HEK293 (cell line): Measurements from ENCODE around the gene TOR4A.

Experiments used
- CTCF ChIA-PET: fragments of 350-600 bp; formaldehyde crosslinking; extraction: SDS; loops from one replicate; lab custom pipeline; 2021; ENCODE audit warnings: antibody characterized with exemption; lab: Yijun Ruan, JAX
- POLR2A ChIA-PET: fragments of 300-600 bp; formaldehyde crosslinking; extraction: SDS; loops from one replicate; lab custom pipeline; 2020; ENCODE audit warnings: antibody characterized with exemption, inconsistent platforms; lab: Yijun Ruan, JAX
- H3K27ac ChIP-seq: fragments of 200-500 bp; sonication (Bioruptor generic); 2 replicates; pipeline ENCODE4 v1.5.1; 2014; ENCODE audit warnings: low read depth, low read length, control low read depth, inconsistent platforms; ENCODE audit errors: extremely low read depth
- H3K36me3 ChIP-seq, 2 experiments: fragments of 200-500 bp in 1 of 2; sonication (Bioruptor generic) in 1 of 2; 1 replicate in 1 of 2; 2 replicates in 1 of 2; pipeline ENCODE4 v1.5.1; 2014 to 2017; ENCODE audit warnings: inconsistent platforms in 2 of 2, low read length in 2 of 2; ENCODE audit not compliant: control insufficient read depth in 2 of 2, insufficient read depth in 1 of 2
- H3K4me1 ChIP-seq: fragments of 200-500 bp; sonication (Bioruptor generic); 2 replicates; pipeline ENCODE4 v1.5.1; 2014; ENCODE audit warnings: mild to moderate bottlenecking, low read length, inconsistent platforms; ENCODE audit not compliant: control insufficient read depth, insufficient read depth
- H3K4me3 ChIP-seq: 2 replicates; pipeline ENCODE4 v1.5.1; 2011; ENCODE audit warnings: low read depth, mild to moderate bottlenecking, control low read depth, low read length, moderate library complexity
- H3K9me3 ChIP-seq: fragments of 200-500 bp; sonication (Bioruptor generic); 2 replicates; pipeline ENCODE4 v1.5.1; 2014; ENCODE audit warnings: low read depth, low read length, inconsistent platforms; ENCODE audit not compliant: control insufficient read depth, insufficient read depth
- HOXC10 ChIP-seq: sonication (generic); formaldehyde crosslinking; IDR thresholded peaks from 2 replicates; pipeline ENCODE4 v1.8.1; 2023; ENCODE audit warnings: mild to moderate bottlenecking, missing genetic modification reagents
- KLF10 ChIP-seq: fragments of 450-650 bp; IDR thresholded peaks from 2 replicates; pipeline ENCODE4 v1.5.1; 2018; ENCODE audit warnings: missing biosample characterization, mild to moderate bottlenecking, missing genetic modification characterization
- SCRT2 ChIP-seq: fragments of 450-650 bp; formaldehyde crosslinking; IDR thresholded peaks from 2 replicates; pipeline ENCODE4 v1.5.1; 2016; ENCODE audit warnings: missing biosample characterization, missing genetic modification characterization
- SETDB1 ChIP-seq: IDR thresholded peaks from one replicate; pipeline ENCODE4 v1.6.1; 2017; ENCODE audit warnings: mild to moderate bottlenecking, low read length, moderate library complexity, mixed read lengths; ENCODE audit not compliant: insufficient read length
- SP7 ChIP-seq: fragments of 450-650 bp; formaldehyde crosslinking; IDR thresholded peaks from 2 replicates; pipeline ENCODE4 v1.5.1; 2016; ENCODE audit warnings: missing biosample characterization, missing genetic modification characterization
- ZBTB1 ChIP-seq: fragments of 450-650 bp; formaldehyde crosslinking; IDR thresholded peaks from 2 replicates; pipeline ENCODE4 v1.5.1; 2016; ENCODE audit warnings: missing biosample characterization, missing genetic modification characterization
- ZBTB6 ChIP-seq: fragments of 450-650 bp; formaldehyde crosslinking; IDR thresholded peaks from 2 replicates; pipeline ENCODE4 v1.5.1; 2017; ENCODE audit warnings: missing biosample characterization, missing genetic modification characterization
- ZFP41 ChIP-seq: fragments of 450-650 bp; formaldehyde crosslinking; IDR thresholded peaks from 2 replicates; pipeline ENCODE4 v1.5.1; 2016; ENCODE audit warnings: missing biosample characterization, missing genetic modification characterization, borderline replicate concordance
- ZNF114 ChIP-seq: fragments of 450-650 bp; formaldehyde crosslinking; IDR thresholded peaks from 2 replicates; pipeline ENCODE4 v1.5.0; 2017; ENCODE audit warnings: missing biosample characterization, missing genetic modification characterization
- ZNF121 ChIP-seq: fragments of 450-650 bp; formaldehyde crosslinking; IDR thresholded peaks from 2 replicates; pipeline ENCODE4 v1.5.1; 2016; ENCODE audit warnings: missing biosample characterization, missing genetic modification characterization
- ZNF132 ChIP-seq: fragments of 450-650 bp; formaldehyde crosslinking; IDR thresholded peaks from 2 replicates; pipeline ENCODE4 v1.5.1; 2017; ENCODE audit warnings: missing biosample characterization, missing genetic modification characterization, borderline replicate concordance
- ZNF211 ChIP-seq: fragments of 450-650 bp; formaldehyde crosslinking; IDR thresholded peaks from 2 replicates; pipeline ENCODE4 v1.5.1; 2016; ENCODE audit warnings: low read depth, missing biosample characterization, missing genetic modification characterization
- ZNF23 ChIP-seq: fragments of 450-650 bp; formaldehyde crosslinking; IDR thresholded peaks from 2 replicates; pipeline ENCODE4 v1.5.1; 2016; ENCODE audit warnings: missing biosample characterization, missing genetic modification characterization, borderline replicate concordance
- ZNF248 ChIP-seq: fragments of 450-650 bp; formaldehyde crosslinking; IDR thresholded peaks from 2 replicates; pipeline ENCODE4 v1.5.1; 2017; ENCODE audit warnings: missing biosample characterization, missing genetic modification characterization
- ZNF274 ChIP-seq, 2 experiments: fragments of 200-500 bp in 1 of 2; fragments of 450-650 bp in 1 of 2; sonication (Bioruptor generic) in 1 of 2; formaldehyde crosslinking in 1 of 2; IDR thresholded peaks; 2 replicates each; pipeline versions ENCODE4 v1.5.1 to v1.6.1; 2014 to 2016; ENCODE audit warnings: borderline replicate concordance in 1 of 2, inconsistent platforms in 1 of 2, low read length in 1 of 2, missing biosample characterization in 1 of 2, missing genetic modification characterization in 1 of 2
- ZNF335 ChIP-seq: fragments of 450-650 bp; formaldehyde crosslinking; conservative IDR thresholded peaks from 2 replicates; pipeline ENCODE4 v1.5.1; 2016; ENCODE audit warnings: missing biosample characterization, missing genetic modification characterization
- ZNF37A ChIP-seq: fragments of 450-650 bp; IDR thresholded peaks from 2 replicates; pipeline ENCODE4 v1.5.1; 2018; ENCODE audit warnings: missing biosample characterization, missing genetic modification characterization
- ZNF404 ChIP-seq: fragments of 450-650 bp; formaldehyde crosslinking; IDR thresholded peaks from 2 replicates; pipeline ENCODE4 v1.5.1; 2017; ENCODE audit warnings: missing biosample characterization, missing genetic modification characterization
- ZNF529 ChIP-seq: fragments of 450-650 bp; formaldehyde crosslinking; IDR thresholded peaks from 2 replicates; pipeline ENCODE4 v1.5.1; 2017; ENCODE audit warnings: missing genetic modification characterization, missing biosample characterization; ENCODE audit not compliant: insufficient replicate concordance
- ZNF596 ChIP-seq: fragments of 450-650 bp; IDR thresholded peaks from 2 replicates; pipeline ENCODE4 v1.5.0; 2018; ENCODE audit warnings: missing biosample characterization, mild to moderate bottlenecking, missing genetic modification characterization, moderate library complexity
- ZNF629 ChIP-seq: fragments of 450-650 bp; formaldehyde crosslinking; IDR thresholded peaks from 2 replicates; pipeline ENCODE4 v1.5.1; 2017; ENCODE audit warnings: missing biosample characterization, missing genetic modification characterization
- ZNF639 ChIP-seq: fragments of 450-650 bp; formaldehyde crosslinking; IDR thresholded peaks from 2 replicates; pipeline ENCODE4 v1.5.1; 2016; ENCODE audit warnings: missing biosample characterization, missing genetic modification characterization
- ZNF654 ChIP-seq: fragments of 450-650 bp; formaldehyde crosslinking; IDR thresholded peaks from 2 replicates; pipeline ENCODE4 v1.5.1; 2016; ENCODE audit warnings: low read depth, missing biosample characterization, missing genetic modification characterization
- ZNF670 ChIP-seq: fragments of 450-650 bp; formaldehyde crosslinking; IDR thresholded peaks from 2 replicates; pipeline ENCODE4 v1.5.1; 2016; ENCODE audit warnings: missing biosample characterization, missing genetic modification characterization, low read depth
- ZSCAN16 ChIP-seq: fragments of 450-650 bp; formaldehyde crosslinking; IDR thresholded peaks from 2 replicates; pipeline ENCODE4 v1.5.1; 2016; ENCODE audit warnings: missing biosample characterization, missing genetic modification characterization
- ZSCAN23 ChIP-seq: fragments of 450-650 bp; formaldehyde crosslinking; IDR thresholded peaks from 2 replicates; pipeline ENCODE4 v1.5.1; 2016; ENCODE audit warnings: missing biosample characterization, missing genetic modification characterization
- ZSCAN30 ChIP-seq: fragments of 450-650 bp; IDR thresholded peaks from 2 replicates; pipeline ENCODE4 v1.5.1; 2018; ENCODE audit warnings: missing biosample characterization, mild to moderate bottlenecking, missing genetic modification characterization, moderate library complexity
- TF ChIP-seq, protein P1 (sequence below): fragments of 450-650 bp; formaldehyde crosslinking; IDR thresholded peaks from 2 replicates; pipeline ENCODE4 v1.5.1; 2016; ENCODE audit warnings: missing biosample characterization, missing genetic modification characterization
- TF ChIP-seq, protein P2 (sequence below): fragments of 450-650 bp; formaldehyde crosslinking; IDR thresholded peaks from 2 replicates; pipeline ENCODE4 v1.5.0; 2017; ENCODE audit warnings: missing biosample characterization, missing genetic modification characterization, borderline replicate concordance

TOR4A gene

GRCh38 chr9:137236238-137236935 lies 41.1 kb upstream of the TOR4A start:
- POLR2A ChIA-PET, result interaction anchor here (0.5 to 11.5 kb wide), 22 partner anchors 9 to 190 kb away, joined by 3 to 336 read pairs (median 4); partner anchors contain the start of genes ANAPC2, CYSRT1, EXD3 and MAN1B1
- Histone ChIP-seq H3K27ac (no peak overlapping the region), H3K4me3 (peak overlapping the region; percentile 13), H3K4me1 (peaks cover 3% of the 10 kb centered on the region; the same call in 1 of the 2 replicates), H3K9me3 (no peaks in the 10 kb centered on the region), H3K36me3 (peaks cover 0 to 7% of the 10 kb centered on the region in 2 experiments; a peak in 1 of 3 replicates)
- CTCF ChIA-PET, result interaction anchor here (0.6 to 3.4 kb wide), 85 partner anchors 7 to 500 kb away, joined by 3 to 45 read pairs (median 5); partner anchors contain the start of genes ANAPC2, CYSRT1, DPH7 and LCN8
- TF ChIP-seq ZBTB6 (tag by site-specific recombination) (no peak; the same call in 1 of the 2 replicates), SP7 (tag by site-specific recombination) (peak; percentile 48; the same call in 1 of the 2 replicates), ZSCAN16 (tag by site-specific recombination) (no peak), ZNF114 (tag by site-specific recombination) (no peak), SCRT2 (tag by site-specific recombination) (0 out of 2 replicates have a peak, but pooled peaks have one; percentile 16), ZNF670 (tag by site-specific recombination) (no peak), HOXC10 (CRISPR knock-in tag) (no peak), ZSCAN30 (tag by site-specific recombination) (peak; percentile 77), ZFP41 (no peak), ZNF596 (tag by site-specific recombination) (no peak), SETDB1 (no peak), ZNF629 (0 out of 2 replicates have a peak, but pooled peaks have one; percentile 24), ZNF274 (IDR thresholded peaks at IDR 0.05; ENCODE audit: low read length) (no peak), ZNF274 (tag by site-specific recombination; IDR thresholded peaks at IDR 0.05; ENCODE audit: borderline replicate concordance) (no peak), ZNF529 (tag by site-specific recombination) (no peak), ZNF248 (tag by site-specific recombination) (no peak), ZNF23 (tag by site-specific recombination) (no peak), ZNF37A (tag by site-specific recombination) (no peak), ZNF211 (tag by site-specific recombination) (no peak), ZNF132 (tag by site-specific recombination) (no peak), ZSCAN23 (tag by site-specific recombination) (no peak), KLF10 (tag by site-specific recombination) (peak; percentile 56; the same call in 1 of the 2 replicates), ZNF335 (tag by site-specific recombination) (no peak), ZNF654 (no peak; the same call in 1 of the 2 replicates), ZNF121 (tag by site-specific recombination) (no peak), ZNF404 (tag by site-specific recombination) (no peak), ZNF639 (0 out of 2 replicates have a peak, but pooled peaks have one; percentile 31), ZBTB1 (tag by site-specific recombination) (no peak)
- TF ChIP-seq, protein P1, sequence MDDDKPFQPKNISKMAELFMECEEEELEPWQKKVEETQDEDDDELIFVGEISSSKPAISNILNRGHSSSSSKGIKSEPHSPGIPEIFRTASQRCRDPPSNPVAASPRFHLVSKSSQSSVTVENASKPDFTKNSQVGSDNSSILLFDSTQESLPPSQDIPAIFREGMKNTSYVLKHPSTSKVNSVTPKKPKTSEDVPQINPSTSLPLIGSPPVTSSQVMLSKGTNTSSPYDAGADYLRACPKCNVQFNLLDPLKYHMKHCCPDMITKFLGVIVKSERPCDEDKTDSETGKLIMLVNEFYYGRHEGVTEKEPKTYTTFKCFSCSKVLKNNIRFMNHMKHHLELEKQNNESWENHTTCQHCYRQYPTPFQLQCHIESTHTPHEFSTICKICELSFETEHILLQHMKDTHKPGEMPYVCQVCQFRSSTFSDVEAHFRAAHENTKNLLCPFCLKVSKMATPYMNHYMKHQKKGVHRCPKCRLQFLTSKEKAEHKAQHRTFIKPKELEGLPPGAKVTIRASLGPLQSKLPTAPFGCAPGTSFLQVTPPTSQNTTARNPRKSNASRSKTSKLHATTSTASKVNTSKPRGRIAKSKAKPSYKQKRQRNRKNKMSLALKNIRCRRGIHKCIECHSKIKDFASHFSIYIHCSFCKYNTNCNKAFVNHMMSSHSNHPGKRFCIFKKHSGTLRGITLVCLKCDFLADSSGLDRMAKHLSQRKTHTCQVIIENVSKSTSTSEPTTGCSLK, result no peak
- TF ChIP-seq, protein P2, sequence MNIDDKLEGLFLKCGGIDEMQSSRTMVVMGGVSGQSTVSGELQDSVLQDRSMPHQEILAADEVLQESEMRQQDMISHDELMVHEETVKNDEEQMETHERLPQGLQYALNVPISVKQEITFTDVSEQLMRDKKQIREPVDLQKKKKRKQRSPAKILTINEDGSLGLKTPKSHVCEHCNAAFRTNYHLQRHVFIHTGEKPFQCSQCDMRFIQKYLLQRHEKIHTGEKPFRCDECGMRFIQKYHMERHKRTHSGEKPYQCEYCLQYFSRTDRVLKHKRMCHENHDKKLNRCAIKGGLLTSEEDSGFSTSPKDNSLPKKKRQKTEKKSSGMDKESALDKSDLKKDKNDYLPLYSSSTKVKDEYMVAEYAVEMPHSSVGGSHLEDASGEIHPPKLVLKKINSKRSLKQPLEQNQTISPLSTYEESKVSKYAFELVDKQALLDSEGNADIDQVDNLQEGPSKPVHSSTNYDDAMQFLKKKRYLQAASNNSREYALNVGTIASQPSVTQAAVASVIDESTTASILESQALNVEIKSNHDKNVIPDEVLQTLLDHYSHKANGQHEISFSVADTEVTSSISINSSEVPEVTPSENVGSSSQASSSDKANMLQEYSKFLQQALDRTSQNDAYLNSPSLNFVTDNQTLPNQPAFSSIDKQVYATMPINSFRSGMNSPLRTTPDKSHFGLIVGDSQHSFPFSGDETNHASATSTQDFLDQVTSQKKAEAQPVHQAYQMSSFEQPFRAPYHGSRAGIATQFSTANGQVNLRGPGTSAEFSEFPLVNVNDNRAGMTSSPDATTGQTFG (tag by site-specific recombination), result no peak
